ENCODE results near the gene METTL4. TPM values are rescaled to one million over a fixed set of nuclear protein-coding genes. Genes with fewer than 3 reads are reported as not detected.

METTL4 gene
- total RNA-seq, 4 donors from 2014 or later, result 6.9 to 11.5 (median 9.2) TPM

DNA sequence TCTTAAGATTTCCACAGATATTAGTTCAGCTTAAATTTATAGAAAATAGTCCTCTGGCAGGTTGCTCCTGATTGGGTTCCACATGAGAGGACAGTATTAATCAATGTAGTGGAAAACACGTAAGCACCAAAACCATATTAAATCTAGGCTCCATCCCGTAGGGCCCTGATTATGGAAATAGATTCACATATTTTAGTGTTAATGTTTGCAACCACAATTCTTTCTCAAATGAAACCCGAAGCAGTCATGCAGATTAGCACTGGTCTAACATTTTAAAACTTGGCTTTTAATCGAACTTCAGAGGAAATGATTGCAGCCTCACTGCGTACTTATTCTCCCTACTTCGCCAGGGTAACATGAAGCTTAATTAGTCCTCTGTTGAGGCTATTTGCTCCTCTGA is 60.9 kb downstream of the METTL4 start:
- Histone ChIP-seq H3K36me3 (no peaks in the 10 kb centered on the region), H3K27me3 (no peaks in the 10 kb centered on the region), H3K4me1 (no peaks in the 10 kb centered on the region), H3K27ac (no peak overlapping the region), H3K4me3 (no peak overlapping the region), H3K9me3 (no peaks in the 10 kb centered on the region)
- TF ChIP-seq EP300 (IDR thresholded peaks at IDR 0.05) (no peak), POLR2A (IDR thresholded peaks at IDR 0.05) (no peak)
- TF ChIP-seq, protein P1, sequence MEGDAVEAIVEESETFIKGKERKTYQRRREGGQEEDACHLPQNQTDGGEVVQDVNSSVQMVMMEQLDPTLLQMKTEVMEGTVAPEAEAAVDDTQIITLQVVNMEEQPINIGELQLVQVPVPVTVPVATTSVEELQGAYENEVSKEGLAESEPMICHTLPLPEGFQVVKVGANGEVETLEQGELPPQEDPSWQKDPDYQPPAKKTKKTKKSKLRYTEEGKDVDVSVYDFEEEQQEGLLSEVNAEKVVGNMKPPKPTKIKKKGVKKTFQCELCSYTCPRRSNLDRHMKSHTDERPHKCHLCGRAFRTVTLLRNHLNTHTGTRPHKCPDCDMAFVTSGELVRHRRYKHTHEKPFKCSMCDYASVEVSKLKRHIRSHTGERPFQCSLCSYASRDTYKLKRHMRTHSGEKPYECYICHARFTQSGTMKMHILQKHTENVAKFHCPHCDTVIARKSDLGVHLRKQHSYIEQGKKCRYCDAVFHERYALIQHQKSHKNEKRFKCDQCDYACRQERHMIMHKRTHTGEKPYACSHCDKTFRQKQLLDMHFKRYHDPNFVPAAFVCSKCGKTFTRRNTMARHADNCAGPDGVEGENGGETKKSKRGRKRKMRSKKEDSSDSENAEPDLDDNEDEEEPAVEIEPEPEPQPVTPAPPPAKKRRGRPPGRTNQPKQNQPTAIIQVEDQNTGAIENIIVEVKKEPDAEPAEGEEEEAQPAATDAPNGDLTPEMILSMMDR (IDR thresholded peaks at IDR 0.05), result no peak
- no peak for DNase-seq (ENCODE audit: low spot score in 2 of 2)
- WGBS, 2 donors, result 70 to 77% methylated on average over 6 of the region's 6 CpGs

- H3K36me3 ChIP-seq, result no peaks in the 10 kb centered on the region
- no peaks in the 10 kb centered on the region for H3K9me3 ChIP-seq
- no peaks in the 10 kb centered on the region for H3K27me3 ChIP-seq
- WGBS, 2 donors, result 87 to 89% methylated on average over 3 of the region's 3 CpGs
- H3K4me1 ChIP-seq, result no peaks in the 10 kb centered on the region
- no peak for DNase-seq (ENCODE audit: low spot score in 2 of 2)
- TF ChIP-seq POLR2A (IDR thresholded peaks at IDR 0.05) (no peak), EP300 (IDR thresholded peaks at IDR 0.05) (no peak)
- TF ChIP-seq, protein P1 (IDR thresholded peaks at IDR 0.05), result no peak
- H3K4me3 ChIP-seq, result no peak overlapping the region
- H3K27ac ChIP-seq, result no peak overlapping the region
Measured at GRCh38 chr18:2508678-2509077, 62.6 kb downstream of the METTL4 start.

GRCh38 chr18:2508155-2508554 is 63.1 kb downstream of the METTL4 start:
- TF ChIP-seq POLR2A (IDR thresholded peaks at IDR 0.05) (no peak), EP300 (IDR thresholded peaks at IDR 0.05) (no peak)
- TF ChIP-seq, protein P1 (IDR thresholded peaks at IDR 0.05), result no peak
- 62 to 71% methylated on average over 2 of the region's 2 CpGs for WGBS, 2 donors

DNA sequence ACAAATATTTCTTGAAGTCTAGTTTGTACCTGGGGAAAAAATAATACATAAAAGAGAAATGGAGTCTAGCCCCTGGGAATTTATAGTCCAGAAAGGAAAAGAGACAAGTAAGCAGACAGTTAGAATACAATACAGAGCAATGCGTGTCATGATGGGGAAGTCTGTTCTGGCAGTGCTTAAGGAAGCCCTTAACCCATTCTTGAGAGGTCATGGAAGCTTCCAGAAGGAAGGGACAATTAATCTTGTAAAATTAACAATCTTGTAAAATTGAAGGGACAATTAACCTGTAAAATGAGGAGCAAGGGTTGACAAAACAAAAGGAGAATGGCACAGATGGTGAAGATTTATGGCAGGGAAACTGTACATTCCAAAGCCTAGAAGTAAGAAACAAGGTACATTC is 66.7 kb downstream of the METTL4 start:
- no peaks in the 10 kb centered on the region for H3K9me3 ChIP-seq

More at GRCh38 chr18:2508155-2508554, 63.1 kb downstream of the METTL4 start:
- DNase-seq (ENCODE audit: low spot score in 2 of 2), result no peak
- no peaks in the 10 kb centered on the region for H3K27me3 ChIP-seq
- H3K4me3 ChIP-seq, result no peak overlapping the region
- H3K9me3 ChIP-seq, result no peaks in the 10 kb centered on the region
- H3K27ac ChIP-seq, result no peak overlapping the region
- H3K4me1 ChIP-seq, result no peaks in the 10 kb centered on the region
- H3K36me3 ChIP-seq, result no peaks in the 10 kb centered on the region

DNA sequence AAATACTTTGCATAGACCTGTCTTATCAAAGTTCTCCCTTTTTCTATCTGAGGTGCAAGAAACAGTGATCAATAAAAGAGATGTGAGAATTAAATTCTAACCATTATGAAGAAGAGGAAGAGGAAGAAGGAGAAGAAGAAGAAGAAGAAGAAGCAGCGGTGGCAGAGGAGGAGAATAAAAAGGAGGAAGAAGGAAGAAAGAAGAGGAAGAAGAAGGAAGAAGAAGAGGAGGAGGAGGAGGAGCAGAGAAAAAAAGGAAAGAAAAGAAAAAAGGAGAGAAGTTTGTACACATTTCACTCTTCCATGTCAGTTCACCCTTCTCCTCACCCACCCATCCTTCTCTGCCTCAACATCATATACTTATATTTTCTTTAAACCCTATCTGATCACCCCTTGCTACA is 68.4 kb downstream of the METTL4 start:
- H3K27ac ChIP-seq, result no peak overlapping the region
- no peaks in the 10 kb centered on the region for H3K27me3 ChIP-seq
- no peak overlapping the region for H3K4me3 ChIP-seq
- no peaks in the 10 kb centered on the region for H3K9me3 ChIP-seq
- TF ChIP-seq EP300 (IDR thresholded peaks at IDR 0.05) (no peak), POLR2A (IDR thresholded peaks at IDR 0.05) (no peak)
- TF ChIP-seq, protein P1 (IDR thresholded peaks at IDR 0.05), result no peak
- no peaks in the 10 kb centered on the region for H3K4me1 ChIP-seq
- no peak for DNase-seq (ENCODE audit: low spot score in 2 of 2)
- no peaks in the 10 kb centered on the region for H3K36me3 ChIP-seq
- WGBS, 2 donors, result 89 to 91% methylated on average over 1 of the region's 1 CpG

More for the DNA sequence above, 66.7 kb downstream of the METTL4 start:
- H3K4me1 ChIP-seq, result no peaks in the 10 kb centered on the region
- H3K27me3 ChIP-seq, result no peaks in the 10 kb centered on the region
- DNase-seq (ENCODE audit: low spot score in 2 of 2), result no peak
- no peak overlapping the region for H3K27ac ChIP-seq
- no peak overlapping the region for H3K4me3 ChIP-seq
- TF ChIP-seq EP300 (IDR thresholded peaks at IDR 0.05), result no peak
- TF ChIP-seq, protein P1 (IDR thresholded peaks at IDR 0.05), result no peak
- no peak for TF ChIP-seq POLR2A (IDR thresholded peaks at IDR 0.05)
- 67 to 77% methylated on average over 1 of the region's 1 CpG for WGBS, 2 donors
- no peaks in the 10 kb centered on the region for H3K36me3 ChIP-seq
